Ishikawa (cell line): Measurements from ENCODE around the gene KCNN3.

Source experiments
- CEBPB ChIP-seq: IDR thresholded peaks from 2 replicates; pipeline ENCODE4 v1.6.1; 2012
- CREB1 ChIP-seq: IDR thresholded peaks from 2 replicates; pipeline ENCODE4 v1.6.1; 2012; ENCODE audit warnings: low read depth
- EGR1 ChIP-seq: IDR thresholded peaks from 2 replicates; pipeline ENCODE4 v1.6.1; 2012
- EP300 ChIP-seq: IDR thresholded peaks from 2 replicates; pipeline ENCODE4 v1.6.1; 2012; ENCODE audit warnings: borderline replicate concordance
- FOXM1 ChIP-seq: IDR thresholded peaks from 2 replicates; pipeline ENCODE4 v1.6.1; 2012; ENCODE audit warnings: low read depth, borderline replicate concordance
- NFIC ChIP-seq: IDR thresholded peaks from 2 replicates; pipeline ENCODE4 v1.6.1; 2012
- RAD21 ChIP-seq: IDR thresholded peaks from 2 replicates; pipeline ENCODE4 v1.6.1; 2012; ENCODE audit warnings: low read depth
- TAF1 ChIP-seq: IDR thresholded peaks from 2 replicates; pipeline ENCODE4 v1.6.1; 2012; ENCODE audit warnings: low read depth, mild to moderate bottlenecking
- TCF12 ChIP-seq: IDR thresholded peaks from 2 replicates; pipeline ENCODE4 v1.6.1; 2012; ENCODE audit warnings: low read depth
- TEAD4 ChIP-seq: IDR thresholded peaks from 2 replicates; pipeline ENCODE4 v1.6.1; 2012
- YY1 ChIP-seq: IDR thresholded peaks from 2 replicates; pipeline ENCODE4 v1.6.1; 2012; ENCODE audit warnings: low read depth
- ZBTB7A ChIP-seq: IDR thresholded peaks from 2 replicates; pipeline ENCODE4 v1.6.1; 2012; ENCODE audit warnings: low read depth
- TF ChIP-seq, protein P1 (sequence below): IDR thresholded peaks from 2 replicates; pipeline ENCODE4 v1.6.1; 2012
- TF ChIP-seq, protein P2 (sequence below): IDR thresholded peaks from 2 replicates; pipeline ENCODE4 v1.6.1; 2012; ENCODE audit warnings: low read depth, mild to moderate bottlenecking
- TF ChIP-seq, protein P3 (sequence below): IDR thresholded peaks from 2 replicates; pipeline ENCODE4 v1.6.1; 2012

Gene KCNN3

DNA sequence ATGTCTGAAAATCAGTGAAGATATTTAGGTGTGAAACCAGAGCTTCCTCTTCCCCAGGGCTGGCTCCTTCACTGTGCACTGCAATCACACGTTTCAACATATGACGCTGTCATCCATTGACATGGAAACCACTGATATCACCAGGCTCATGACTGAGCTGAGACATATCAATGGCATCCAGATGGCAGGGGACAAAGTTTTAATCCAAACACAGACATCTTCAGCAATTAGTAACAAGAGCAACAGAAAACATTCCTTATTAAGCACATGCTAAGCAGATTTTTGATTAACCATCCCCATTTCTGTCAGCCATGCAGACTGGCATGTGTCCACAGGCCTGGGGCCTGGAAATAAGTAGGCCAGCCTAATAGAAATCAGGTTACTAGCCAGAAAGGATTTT, 154.1 kb downstream of the KCNN3 start:
- TF ChIP-seq EP300 (no peak), EGR1 (no peak), TEAD4 (no peak), CEBPB (no peak), YY1 (no peak), TCF12 (no peak)
- TF ChIP-seq, protein P1, sequence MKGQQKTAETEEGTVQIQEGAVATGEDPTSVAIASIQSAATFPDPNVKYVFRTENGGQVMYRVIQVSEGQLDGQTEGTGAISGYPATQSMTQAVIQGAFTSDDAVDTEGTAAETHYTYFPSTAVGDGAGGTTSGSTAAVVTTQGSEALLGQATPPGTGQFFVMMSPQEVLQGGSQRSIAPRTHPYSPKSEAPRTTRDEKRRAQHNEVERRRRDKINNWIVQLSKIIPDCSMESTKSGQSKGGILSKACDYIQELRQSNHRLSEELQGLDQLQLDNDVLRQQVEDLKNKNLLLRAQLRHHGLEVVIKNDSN, result no peak

DNA sequence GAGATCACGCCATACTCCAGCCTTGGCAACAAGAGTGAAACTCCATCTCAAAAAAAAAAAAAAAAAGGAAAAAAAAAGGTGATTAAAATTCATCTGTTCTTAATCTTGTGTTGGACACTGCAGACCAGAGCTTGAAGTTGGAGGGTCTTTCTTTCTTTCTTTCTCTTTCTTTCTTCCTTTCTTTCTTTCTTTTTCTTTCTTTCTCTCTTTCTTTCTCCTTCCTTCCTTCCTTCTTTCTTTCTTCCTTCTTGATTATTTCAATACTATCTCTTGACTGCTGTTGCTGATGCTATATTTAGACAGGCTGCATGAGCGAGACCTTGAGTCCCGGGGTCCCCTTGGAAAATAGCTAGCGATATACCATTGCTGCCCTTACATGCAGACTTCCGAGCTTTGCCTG, 154.7 kb downstream of the KCNN3 start:
- TF ChIP-seq FOXM1 (no peak), TAF1 (no peak), TCF12 (no peak), RAD21 (no peak), CEBPB (no peak), NFIC (no peak), TEAD4 (no peak), EGR1 (no peak), ZBTB7A (no peak), CREB1 (no peak), YY1 (no peak), EP300 (no peak)
- TF ChIP-seq, protein P2, sequence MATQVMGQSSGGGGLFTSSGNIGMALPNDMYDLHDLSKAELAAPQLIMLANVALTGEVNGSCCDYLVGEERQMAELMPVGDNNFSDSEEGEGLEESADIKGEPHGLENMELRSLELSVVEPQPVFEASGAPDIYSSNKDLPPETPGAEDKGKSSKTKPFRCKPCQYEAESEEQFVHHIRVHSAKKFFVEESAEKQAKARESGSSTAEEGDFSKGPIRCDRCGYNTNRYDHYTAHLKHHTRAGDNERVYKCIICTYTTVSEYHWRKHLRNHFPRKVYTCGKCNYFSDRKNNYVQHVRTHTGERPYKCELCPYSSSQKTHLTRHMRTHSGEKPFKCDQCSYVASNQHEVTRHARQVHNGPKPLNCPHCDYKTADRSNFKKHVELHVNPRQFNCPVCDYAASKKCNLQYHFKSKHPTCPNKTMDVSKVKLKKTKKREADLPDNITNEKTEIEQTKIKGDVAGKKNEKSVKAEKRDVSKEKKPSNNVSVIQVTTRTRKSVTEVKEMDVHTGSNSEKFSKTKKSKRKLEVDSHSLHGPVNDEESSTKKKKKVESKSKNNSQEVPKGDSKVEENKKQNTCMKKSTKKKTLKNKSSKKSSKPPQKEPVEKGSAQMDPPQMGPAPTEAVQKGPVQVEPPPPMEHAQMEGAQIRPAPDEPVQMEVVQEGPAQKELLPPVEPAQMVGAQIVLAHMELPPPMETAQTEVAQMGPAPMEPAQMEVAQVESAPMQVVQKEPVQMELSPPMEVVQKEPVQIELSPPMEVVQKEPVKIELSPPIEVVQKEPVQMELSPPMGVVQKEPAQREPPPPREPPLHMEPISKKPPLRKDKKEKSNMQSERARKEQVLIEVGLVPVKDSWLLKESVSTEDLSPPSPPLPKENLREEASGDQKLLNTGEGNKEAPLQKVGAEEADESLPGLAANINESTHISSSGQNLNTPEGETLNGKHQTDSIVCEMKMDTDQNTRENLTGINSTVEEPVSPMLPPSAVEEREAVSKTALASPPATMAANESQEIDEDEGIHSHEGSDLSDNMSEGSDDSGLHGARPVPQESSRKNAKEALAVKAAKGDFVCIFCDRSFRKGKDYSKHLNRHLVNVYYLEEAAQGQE, result no peak
- TF ChIP-seq, protein P3, sequence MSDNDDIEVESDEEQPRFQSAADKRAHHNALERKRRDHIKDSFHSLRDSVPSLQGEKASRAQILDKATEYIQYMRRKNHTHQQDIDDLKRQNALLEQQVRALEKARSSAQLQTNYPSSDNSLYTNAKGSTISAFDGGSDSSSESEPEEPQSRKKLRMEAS, result no peak
- TF ChIP-seq, protein P1, result no peak

DNA sequence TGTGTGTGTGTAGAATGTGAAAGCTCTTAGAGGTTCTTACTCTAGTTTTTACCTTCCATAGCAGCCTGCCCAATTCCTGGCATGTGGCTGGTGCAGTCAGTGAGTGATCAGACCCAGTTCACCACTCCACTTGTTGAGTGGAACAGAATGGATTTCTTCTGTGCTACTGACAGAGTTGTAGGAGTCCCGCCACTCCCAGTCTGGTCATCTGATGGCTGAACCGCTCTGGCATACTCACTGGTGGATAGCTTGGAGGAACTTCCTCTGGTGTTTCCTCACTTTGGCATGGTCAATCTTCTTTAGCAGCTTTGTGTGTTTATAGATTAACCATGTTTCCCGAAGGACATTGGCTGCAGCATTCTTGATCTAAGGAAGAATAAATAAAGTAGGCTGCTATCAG, 155.4 kb downstream of the KCNN3 start:
- no peak for TF ChIP-seq CREB1
- no peak for TF ChIP-seq TCF12
- TF ChIP-seq, protein P2, result no peak
- no peak for TF ChIP-seq NFIC
- no peak for TF ChIP-seq TEAD4
- no peak for TF ChIP-seq ZBTB7A
- no peak for TF ChIP-seq RAD21
- TF ChIP-seq, protein P3, result no peak
- TF ChIP-seq, protein P1, result no peak
- TF ChIP-seq CEBPB, result no peak
- no peak for TF ChIP-seq EP300
- TF ChIP-seq EGR1, result no peak
- no peak for TF ChIP-seq FOXM1
- no peak for TF ChIP-seq TAF1

DNA sequence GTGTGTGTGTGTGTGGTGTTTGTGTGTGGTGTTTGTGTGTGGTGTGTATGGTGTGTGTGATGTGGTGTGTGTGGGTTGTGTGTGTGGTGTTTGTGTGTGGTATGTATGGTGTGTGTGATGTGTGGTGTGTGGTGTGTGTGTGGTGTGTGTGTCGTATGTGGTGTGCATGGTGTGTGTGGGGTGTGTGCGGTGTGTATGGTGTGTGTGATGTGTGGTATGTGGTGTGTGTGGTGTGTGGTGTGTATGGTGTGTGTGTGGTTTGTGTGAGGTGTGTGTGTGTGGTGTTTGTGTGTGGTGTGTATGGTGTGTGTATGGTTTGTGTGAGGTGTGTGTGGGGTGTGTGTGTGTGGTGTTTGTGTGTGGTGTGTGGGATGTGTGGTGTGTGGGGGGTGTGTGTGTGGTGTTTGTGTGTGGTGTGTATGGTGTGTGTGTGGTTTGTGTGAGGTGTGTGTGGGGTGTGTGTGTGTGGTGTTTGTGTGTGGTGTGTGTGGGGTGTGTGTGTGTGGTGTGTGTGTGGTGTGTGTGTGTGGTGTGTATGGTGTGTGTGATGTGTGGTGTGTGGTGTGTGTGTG, 155.9 kb downstream of the KCNN3 start:
- TF ChIP-seq, protein P1, result no peak
- TF ChIP-seq TAF1, result no peak

DNA sequence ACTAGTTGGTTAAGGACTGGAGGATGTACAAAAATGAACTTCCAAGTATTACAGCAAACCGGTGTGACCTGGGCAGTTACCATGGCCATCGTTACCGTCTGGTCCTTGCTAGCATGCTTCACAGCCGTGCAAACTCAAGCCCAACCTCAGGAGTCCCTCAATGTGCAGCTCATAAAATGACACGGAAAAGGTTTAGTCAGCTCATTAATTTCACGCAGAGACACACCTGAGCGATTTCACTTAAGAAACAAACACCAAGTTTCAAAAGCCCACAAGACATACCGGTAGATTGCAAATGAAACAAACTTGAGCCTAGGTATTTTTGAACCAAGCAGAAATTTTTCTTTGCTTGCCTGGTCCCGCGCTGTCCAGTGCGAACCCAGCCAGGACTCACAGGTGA, 157.1 kb downstream of the KCNN3 start:
- no peak for TF ChIP-seq NFIC
- TF ChIP-seq, protein P3, result no peak
- TF ChIP-seq, protein P2, result no peak
- TF ChIP-seq TAF1, result no peak
- no peak for TF ChIP-seq YY1
- TF ChIP-seq ZBTB7A, result no peak
- TF ChIP-seq RAD21, result no peak
- no peak for TF ChIP-seq CEBPB
- no peak for TF ChIP-seq TEAD4
- no peak for TF ChIP-seq EP300
- TF ChIP-seq FOXM1, result no peak
- no peak for TF ChIP-seq EGR1
- TF ChIP-seq, protein P1, result no peak
- no peak for TF ChIP-seq TCF12
- no peak for TF ChIP-seq CREB1
